Measurements from ENCODE around the gene PROP1. TPM values are rescaled to one million over a fixed set of nuclear protein-coding genes. Genes with fewer than 3 reads are reported as not detected.

The PROP1 gene
- total RNA-seq, 4 donors from 2014 or later: not detected

GRCh38 chr5:177966009-177966838 is 29.8 kb downstream of the PROP1 start:
- Histone ChIP-seq H3K4me1 (no peaks in the 10 kb centered on the region), H3K27ac (no peak overlapping the region), H3K27me3 (no peaks in the 10 kb centered on the region), H3K4me3 (no peak overlapping the region), H3K36me3 (no peaks in the 10 kb centered on the region), H3K9me3 (no peaks in the 10 kb centered on the region)
- DNase-seq (no peak), ATAC-seq (no peak)
- TF ChIP-seq POLR2A (IDR thresholded peaks at IDR 0.05): no peak
- no peak for TF ChIP-seq CTCF (IDR thresholded peaks at IDR 0.05 in 4 of 5, conservative IDR thresholded peaks at IDR 0.05 in 1 of 5)
- in situ Hi-C loops (cut with MboI; ENCODE audit: low sequenced_read_pairs in 4 of 4): no loop called here
- intact Hi-C loops (cut with DNase I; ENCODE audit: low total_unique reads): no loop called here

GRCh38 chr5:177964471-177964870 is 31.6 kb downstream of the PROP1 start:
- intact Hi-C loops (cut with DNase I; ENCODE audit: low total_unique reads): no loop called here
- Histone ChIP-seq H3K4me3 (no peak overlapping the region), H3K36me3 (no peaks in the 10 kb centered on the region), H3K27me3 (no peaks in the 10 kb centered on the region), H3K9me3 (no peaks in the 10 kb centered on the region), H3K4me1 (no peaks in the 10 kb centered on the region), H3K27ac (no peak overlapping the region)
- DNase-seq: no peak
- TF ChIP-seq CTCF (IDR thresholded peaks at IDR 0.05 in 4 of 5, conservative IDR thresholded peaks at IDR 0.05 in 1 of 5) (no peak), POLR2A (IDR thresholded peaks at IDR 0.05) (no peak)
- ATAC-seq: no peak
- in situ Hi-C loops (cut with MboI; ENCODE audit: low sequenced_read_pairs in 4 of 4): no loop called here

GRCh38 chr5:177963966-177964365 is 32.1 kb downstream of the PROP1 start:
- Histone ChIP-seq H3K27ac (no peak overlapping the region), H3K4me1 (no peaks in the 10 kb centered on the region), H3K9me3 (no peaks in the 10 kb centered on the region), H3K27me3 (no peaks in the 10 kb centered on the region), H3K4me3 (no peak overlapping the region), H3K36me3 (no peaks in the 10 kb centered on the region)
- DNase-seq (no peak), ATAC-seq (no peak)
- no peak for TF ChIP-seq POLR2A (IDR thresholded peaks at IDR 0.05)
- no peak for TF ChIP-seq CTCF (IDR thresholded peaks at IDR 0.05 in 4 of 5, conservative IDR thresholded peaks at IDR 0.05 in 1 of 5)
- intact Hi-C loops (cut with DNase I; ENCODE audit: low total_unique reads): no loop called here
- in situ Hi-C loops (cut with MboI; ENCODE audit: low sequenced_read_pairs in 4 of 4): no loop called here

- Histone ChIP-seq H3K9me3 (no peaks in the 10 kb centered on the region), H3K4me1 (no peaks in the 10 kb centered on the region), H3K4me3 (no peak overlapping the region), H3K36me3 (no peaks in the 10 kb centered on the region), H3K27ac (no peak overlapping the region), H3K27me3 (no peaks in the 10 kb centered on the region)
- in situ Hi-C loops (cut with MboI; ENCODE audit: low sequenced_read_pairs in 4 of 4): no loop called here
- TF ChIP-seq POLR2A (IDR thresholded peaks at IDR 0.05): no peak
- TF ChIP-seq CTCF (IDR thresholded peaks at IDR 0.05 in 4 of 5, conservative IDR thresholded peaks at IDR 0.05 in 1 of 5): no peak
- ATAC-seq (no peak), DNase-seq (no peak)
- intact Hi-C loops (cut with DNase I; ENCODE audit: low total_unique reads): no loop called here
Measured at GRCh38 chr5:177959315-177959714, 36.7 kb downstream of the PROP1 start.
